Breast epithelium (tissue), 3 donors: ENCODE data around the gene CYSTM1.

Experiments used
- CTCF ChIP-seq, 3 donors: fragments of 450-650 bp; IDR thresholded peaks; one replicate each; pipeline ENCODE4 v1.5.1; 2016 to 2017; ENCODE audit warnings: antibody characterized with exemption in 3 of 3, mild to moderate bottlenecking in 3 of 3, moderate library complexity in 3 of 3
- POLR2A ChIP-seq: fragments of 450-650 bp; IDR thresholded peaks from one replicate; pipeline ENCODE4 v1.6.1; 2016; ENCODE audit warnings: antibody characterized with exemption, mild to moderate bottlenecking, moderate library complexity
- POLR2AphosphoS5 ChIP-seq, 3 donors: sonication (generic); formaldehyde crosslinking; IDR thresholded peaks; one replicate each; pipeline ENCODE4 v1.6.1; 2017; ENCODE audit warnings: antibody characterized with exemption in 3 of 3

- no peak for TF ChIP-seq POLR2A
- TF ChIP-seq CTCF (IDR thresholded peaks at IDR 0.05) = no peak
- no peak for TF ChIP-seq POLR2AphosphoS5 (IDR thresholded peaks at IDR 0.05)
Measured at GRCh38 chr5:140228364-140228837, 53.4 kb downstream of the CYSTM1 start.
